Measurements from ENCODE around the gene ARHGEF11.

Gene ARHGEF11

GRCh38 chr1:156892190-156893047, 153.1 kb downstream of the ARHGEF11 start:
- peak; percentile 63 for DNase-seq

- DNase-seq = peak; percentile 80
Measured at GRCh38 chr1:156889802-156890580, 155.6 kb downstream of the ARHGEF11 start.

DNA sequence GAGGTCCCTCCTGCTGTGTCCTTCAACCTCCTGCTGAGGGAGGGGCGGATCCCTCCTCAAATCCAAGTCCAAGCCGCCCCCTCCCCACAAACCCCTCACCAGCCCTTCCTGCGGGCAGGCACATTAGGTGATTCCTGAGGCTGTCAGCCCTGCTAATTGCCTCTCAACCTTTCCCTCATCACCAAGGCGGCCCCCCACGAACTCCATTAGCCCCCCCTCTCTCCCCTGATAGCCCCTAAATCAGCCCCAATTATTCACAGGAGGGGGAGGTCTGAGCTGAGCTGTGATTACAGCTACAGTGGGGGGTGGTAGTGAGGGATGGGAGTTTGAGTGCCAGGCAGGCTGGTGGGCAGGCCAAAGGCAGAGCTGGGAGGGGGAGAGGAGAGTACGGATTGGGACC, 157.8 kb downstream of the ARHGEF11 start:
- DNase-seq = peak; percentile 35

DNA sequence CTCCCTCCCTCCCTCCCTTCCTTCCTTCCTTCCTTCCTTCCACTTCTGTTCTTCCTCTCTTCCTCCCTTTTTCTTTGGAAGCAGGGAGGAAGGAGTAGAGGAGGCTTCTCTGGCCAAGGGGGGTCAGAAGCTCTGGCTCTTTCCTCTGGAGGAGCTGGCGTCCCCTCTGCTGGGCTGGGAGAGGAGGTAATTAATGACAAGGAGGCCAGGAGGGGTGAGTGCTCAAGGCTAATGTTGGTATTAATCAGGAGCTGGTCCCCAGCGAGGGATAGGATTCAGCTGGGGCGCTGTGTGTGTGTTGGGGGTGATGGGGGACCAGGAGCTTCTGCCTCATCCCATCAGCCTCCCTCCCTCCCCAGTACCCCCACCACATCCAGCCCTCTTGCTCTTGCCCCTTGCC, 158.2 kb downstream of the ARHGEF11 start:
- peak; percentile 24 for DNase-seq

- DNase-seq = peak; percentile 19
Measured at GRCh38 chr1:156886583-156887281, 158.8 kb downstream of the ARHGEF11 start.

- no peak for DNase-seq
Measured at GRCh38 chr1:156885880-156886355, 159.6 kb downstream of the ARHGEF11 start.

DNA sequence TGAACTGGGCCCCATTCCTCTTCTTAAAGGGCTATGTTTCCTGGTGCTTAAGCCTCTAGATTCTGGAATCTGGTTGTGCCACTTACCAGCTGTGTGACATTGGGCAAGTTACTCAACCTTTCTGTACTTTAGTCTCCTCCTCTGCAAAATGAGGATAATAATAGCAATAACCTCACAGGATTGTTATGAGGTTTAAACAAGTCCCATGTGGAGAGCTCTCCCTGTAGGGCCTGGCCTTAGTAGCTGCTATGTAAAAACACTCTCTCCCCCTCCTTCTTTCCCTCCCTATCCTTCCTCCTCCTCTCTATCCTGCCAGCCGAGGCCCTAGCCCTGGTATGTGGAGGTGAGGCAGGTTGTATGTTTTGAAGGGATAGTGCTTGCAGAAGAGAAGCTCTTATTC, 160.2 kb downstream of the ARHGEF11 start:
- DNase-seq = no peak
